Measurements from ENCODE around the gene TMEM107.

TMEM107 gene

GRCh38 chr17:8128125-8128784 lies 47.9 kb downstream of the TMEM107 start:
- DNase-seq = no peak

GRCh38 chr17:8126491-8127066 lies 49.6 kb downstream of the TMEM107 start:
- DNase-seq = no peak

GRCh38 chr17:8125947-8126490 lies 50.2 kb downstream of the TMEM107 start:
- DNase-seq = no peak

- no peak for DNase-seq
Measured at GRCh38 chr17:8125154-8125946, 50.8 kb downstream of the TMEM107 start.

- no peak for DNase-seq
Measured at GRCh38 chr17:8124350-8125153, 51.6 kb downstream of the TMEM107 start.

- DNase-seq = no peak
Measured at GRCh38 chr17:8123695-8124349, 52.4 kb downstream of the TMEM107 start, which contains the start of gene HES7. Gene HES7 (minus strand): TSS chr17:8124106. CDS start chr17:8124084, 22 bp downstream.

GRCh38 chr17:8122924-8123694 lies 53.1 kb downstream of the TMEM107 start:
- no peak for DNase-seq
